HUES64 (cell line): ENCODE data around the gene SHC4.

Experiments
- H3K27ac ChIP-seq: 2 replicates; pipeline ENCODE4 v1.7.0; 2013; ENCODE audit warnings: low read depth, low read length, inconsistent platforms
- H3K27me3 ChIP-seq: 2 replicates; pipeline ENCODE4 v1.6.1; 2013; ENCODE audit warnings: mild to moderate bottlenecking, low read length; ENCODE audit not compliant: insufficient read depth
- H3K36me3 ChIP-seq: 2 replicates; pipeline ENCODE4 v1.6.1; 2013; ENCODE audit warnings: mild to moderate bottlenecking, low read length; ENCODE audit not compliant: insufficient read depth
- H3K4me1 ChIP-seq: 2 replicates; pipeline ENCODE4 v1.6.1; 2013; ENCODE audit warnings: mild to moderate bottlenecking, low read length, moderate library complexity; ENCODE audit not compliant: insufficient read depth
- H3K4me3 ChIP-seq: 2 replicates; pipeline ENCODE4 v1.5.1; 2013; ENCODE audit warnings: mild to moderate bottlenecking, low read length, moderate library complexity
- H3K9ac ChIP-seq: 2 replicates; pipeline ENCODE4 v1.6.1; 2013; ENCODE audit warnings: mild to moderate bottlenecking, low read depth, low read length
- H3K9me3 ChIP-seq: 2 replicates; pipeline ENCODE4 v1.6.1; 2013; ENCODE audit warnings: low read depth, low read length; ENCODE audit not compliant: insufficient read depth
- WGBS: fragments of 150-250, 120-280 bp; methylation state at CpG from one replicate; pipeline ENCODE4 v1.1.7; 2013; ENCODE audit warnings: missing lambda C conversion rate; 5-methylcytosine and 5-hydroxymethylcytosine counted together

SHC4 gene

DNA sequence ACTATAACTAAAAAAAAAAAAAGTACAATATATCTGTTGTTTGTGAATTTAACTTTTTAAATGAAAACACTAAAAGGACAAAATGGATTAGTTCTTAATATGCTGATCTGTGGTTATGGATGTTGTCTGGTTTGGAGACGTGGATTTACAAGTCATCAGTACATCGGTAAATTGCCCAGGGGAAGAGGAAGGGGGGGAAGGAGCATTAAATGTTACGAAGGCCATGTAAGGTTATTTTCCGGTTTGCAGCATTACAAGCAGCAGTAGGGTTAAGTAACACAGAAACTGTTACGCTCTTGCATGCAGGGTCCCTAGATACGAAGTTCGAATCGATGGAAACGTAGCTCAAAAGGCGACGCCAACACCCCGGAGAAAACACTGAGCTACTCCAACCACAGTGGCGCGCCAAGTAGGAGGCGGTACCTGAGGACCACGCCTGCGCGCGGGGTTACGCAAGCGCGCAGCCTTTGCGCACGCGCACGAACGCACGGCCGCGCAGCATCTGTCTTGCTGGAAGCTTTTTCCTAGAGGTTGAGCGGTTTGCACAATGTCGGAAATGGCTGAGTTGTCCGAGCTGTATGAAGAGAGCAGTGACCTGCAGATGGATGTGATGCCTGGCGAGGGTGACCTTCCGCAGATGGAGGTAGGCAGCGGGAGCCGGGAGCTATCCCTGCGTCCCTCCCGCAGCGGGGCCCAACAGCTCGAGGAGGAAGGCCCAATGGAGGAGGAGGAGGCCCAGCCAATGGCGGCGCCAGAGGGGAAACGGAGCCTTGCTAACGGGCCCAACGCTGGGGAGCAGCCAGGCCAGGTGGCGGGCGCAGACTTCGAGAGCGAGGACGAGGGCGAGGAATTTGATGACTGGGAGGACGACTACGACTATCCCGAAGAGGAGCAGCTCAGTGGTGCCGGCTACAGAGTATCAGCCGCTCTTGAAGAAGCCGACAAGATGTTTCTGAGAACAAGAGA lies 85.8 kb downstream of the SHC4 start, which contains the start of gene EID1:
TSS of gene EID1 (plus strand) at position 505 of the 966 bp plus-strand sequence. CDS start at position 548, 43 bp downstream.
- Histone ChIP-seq H3K9me3 (no peaks in the 10 kb centered on the region), H3K27ac (peak within 1 kb of the TSS; percentile 80), H3K4me1 (peaks cover 17% of the 10 kb centered on the region), H3K27me3 (no peaks in the 10 kb centered on the region), H3K36me3 (peaks cover 4% of the 10 kb centered on the region; the same call in 1 of the 2 replicates), H3K9ac (peak within 1 kb of the TSS; percentile 84), H3K4me3 (peak within 1 kb of the TSS; percentile 85)
- WGBS = under 1% methylated on average over 58 of the region's 58 CpGs

- 90% methylated on average over 3 of the region's 3 CpGs for WGBS
- H3K27ac ChIP-seq = no peak overlapping the region
- H3K4me3 ChIP-seq = no peak overlapping the region
- no peaks in the 10 kb centered on the region for H3K9me3 ChIP-seq
- no peak overlapping the region for H3K9ac ChIP-seq
- H3K27me3 ChIP-seq = peaks cover 7% of the 10 kb centered on the region; the same call in 1 of the 2 replicates
- peaks cover 4% of the 10 kb centered on the region; the same call in 1 of the 2 replicates for H3K36me3 ChIP-seq
- H3K4me1 ChIP-seq = peaks cover 17% of the 10 kb centered on the region
Measured at GRCh38 chr15:48876057-48876456, 87.7 kb downstream of the SHC4 start.

DNA sequence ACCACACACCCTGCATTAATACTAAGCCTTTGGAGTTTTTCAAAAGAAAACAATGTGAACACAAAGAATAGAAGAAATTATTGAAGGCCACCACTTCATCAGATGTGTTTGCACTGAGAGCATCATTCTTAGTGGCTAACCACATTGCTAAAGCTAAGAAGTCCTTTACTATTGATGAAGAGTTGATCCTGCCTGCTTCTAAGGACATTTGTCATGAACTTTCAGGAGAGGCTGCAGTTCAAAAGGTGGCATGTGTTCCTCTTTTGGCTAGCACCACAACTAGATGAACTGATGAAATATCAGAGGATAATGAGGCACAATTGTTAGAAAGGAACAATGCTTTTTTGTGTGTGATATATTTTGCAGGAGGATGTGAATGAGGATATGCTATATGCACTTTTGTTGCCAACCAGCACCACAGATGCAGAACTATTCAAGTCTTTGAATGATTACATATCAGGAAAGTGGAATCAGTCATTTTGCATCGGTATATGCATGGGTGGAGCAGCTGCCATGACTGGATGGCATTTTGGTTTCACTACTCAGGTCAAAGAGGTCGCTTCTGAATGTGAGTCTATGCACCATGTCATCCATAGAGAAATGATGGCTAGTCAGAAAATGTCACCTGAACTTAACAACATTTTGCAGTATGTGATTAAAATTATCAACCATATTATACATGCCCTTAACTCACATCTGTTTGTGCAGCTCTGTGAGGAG lies 88.3 kb downstream of the SHC4 start:
- H3K27ac ChIP-seq = no peak overlapping the region
- H3K36me3 ChIP-seq = peaks cover 4% of the 10 kb centered on the region; the same call in 1 of the 2 replicates
- peaks cover 16% of the 10 kb centered on the region for H3K4me1 ChIP-seq
- peaks cover 7% of the 10 kb centered on the region; the same call in 1 of the 2 replicates for H3K27me3 ChIP-seq
- no peaks in the 10 kb centered on the region for H3K9me3 ChIP-seq
- H3K4me3 ChIP-seq = no peak overlapping the region
- no peak overlapping the region for H3K9ac ChIP-seq
- 83% methylated on average over 2 of the region's 2 CpGs for WGBS

GRCh38 chr15:48872632-48873031 lies 91.1 kb downstream of the SHC4 start:
- Histone ChIP-seq H3K27me3 (peaks cover 7% of the 10 kb centered on the region; the same call in 1 of the 2 replicates), H3K4me1 (no peaks in the 10 kb centered on the region), H3K4me3 (no peak overlapping the region), H3K27ac (no peak overlapping the region), H3K9me3 (no peaks in the 10 kb centered on the region), H3K9ac (no peak overlapping the region), H3K36me3 (no peaks in the 10 kb centered on the region)
- 93% methylated on average over 2 of the region's 2 CpGs for WGBS

- Histone ChIP-seq H3K4me3 (no peak overlapping the region), H3K9me3 (no peaks in the 10 kb centered on the region), H3K9ac (no peak overlapping the region), H3K27me3 (peaks cover 7% of the 10 kb centered on the region; the same call in 1 of the 2 replicates), H3K27ac (no peak overlapping the region), H3K4me1 (no peaks in the 10 kb centered on the region), H3K36me3 (no peaks in the 10 kb centered on the region)
Measured at GRCh38 chr15:48871542-48871941, 92.2 kb downstream of the SHC4 start.

DNA sequence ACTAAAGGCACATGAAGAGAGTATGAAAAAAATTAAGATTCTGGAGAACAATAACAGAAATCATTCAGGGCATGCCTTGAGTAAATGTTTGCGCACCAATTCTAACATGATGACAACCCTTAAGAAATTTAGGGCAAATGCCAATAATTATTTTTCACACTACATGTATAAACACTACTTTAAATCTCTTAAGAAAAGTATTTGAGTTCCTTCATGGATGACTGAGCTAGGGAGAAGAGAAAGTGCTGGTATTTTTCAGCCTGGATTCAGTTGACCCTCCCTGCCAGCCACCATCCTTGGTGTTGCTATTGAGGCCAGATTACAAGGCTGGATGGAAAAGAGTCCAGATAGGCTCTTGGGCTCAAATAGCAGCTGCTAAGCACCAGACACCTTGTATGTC lies 93.8 kb downstream of the SHC4 start:
- peaks cover 10% of the 10 kb centered on the region; the same call in 1 of the 2 replicates for H3K4me1 ChIP-seq
- no peak overlapping the region for H3K9ac ChIP-seq

DNA sequence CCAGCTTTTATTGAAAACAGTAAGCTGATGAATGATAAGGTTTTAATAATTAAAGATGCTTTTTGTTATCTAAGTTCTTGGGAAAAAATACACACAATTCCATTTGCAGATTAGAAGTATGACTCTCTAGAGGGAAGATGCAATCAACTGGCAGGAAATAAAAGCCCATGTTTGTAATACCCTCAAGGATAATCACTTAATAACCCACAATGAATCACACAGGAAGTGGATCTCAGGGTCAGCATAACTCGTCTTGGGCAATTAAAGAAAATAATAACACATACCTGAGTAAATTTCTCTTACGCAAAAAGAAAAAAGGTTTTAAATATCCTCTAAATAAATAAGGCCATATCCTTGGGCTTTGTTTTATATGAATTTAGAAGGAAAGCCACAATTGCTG lies 95.2 kb downstream of the SHC4 start:
- Histone ChIP-seq H3K4me3 (no peak overlapping the region), H3K36me3 (no peaks in the 10 kb centered on the region), H3K9me3 (no peaks in the 10 kb centered on the region), H3K27ac (no peak overlapping the region), H3K27me3 (peaks cover 7% of the 10 kb centered on the region; the same call in 1 of the 2 replicates), H3K9ac (no peak overlapping the region), H3K4me1 (peaks cover 10% of the 10 kb centered on the region; the same call in 1 of the 2 replicates)
- 67% methylated on average over 1 of the region's 2 CpGs for WGBS

More for the DNA sequence above, 93.8 kb downstream of the SHC4 start:
- no peak overlapping the region for H3K4me3 ChIP-seq
- H3K36me3 ChIP-seq = no peaks in the 10 kb centered on the region
- H3K27ac ChIP-seq = no peak overlapping the region
- WGBS = 100% methylated on average over 1 of the region's 1 CpG
- no peaks in the 10 kb centered on the region for H3K9me3 ChIP-seq
- H3K27me3 ChIP-seq = peaks cover 7% of the 10 kb centered on the region; the same call in 1 of the 2 replicates

DNA sequence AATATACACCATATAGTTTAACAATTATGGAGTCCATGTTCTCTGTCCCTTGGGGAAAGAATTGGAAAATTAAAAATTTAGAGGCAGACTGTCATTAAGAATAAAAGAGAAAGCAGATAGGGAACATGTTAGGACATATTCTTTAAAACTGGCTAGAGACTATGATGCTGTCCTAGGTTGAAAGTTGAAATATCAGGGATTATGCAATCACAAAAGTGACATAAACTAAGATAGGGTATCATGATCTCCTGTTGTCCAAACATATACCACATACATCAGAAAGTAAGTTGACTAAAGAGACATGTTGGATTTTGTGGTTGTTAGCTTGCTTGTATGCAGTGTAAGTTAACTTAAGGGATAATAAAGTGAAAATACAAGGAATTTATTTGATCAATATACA lies 95.7 kb downstream of the SHC4 start:
- Histone ChIP-seq H3K36me3 (no peaks in the 10 kb centered on the region), H3K4me1 (peaks cover 10% of the 10 kb centered on the region; the same call in 1 of the 2 replicates), H3K9ac (no peak overlapping the region), H3K9me3 (no peaks in the 10 kb centered on the region), H3K27ac (no peak overlapping the region), H3K27me3 (peaks cover 7% of the 10 kb centered on the region; the same call in 1 of the 2 replicates), H3K4me3 (no peak overlapping the region)

DNA sequence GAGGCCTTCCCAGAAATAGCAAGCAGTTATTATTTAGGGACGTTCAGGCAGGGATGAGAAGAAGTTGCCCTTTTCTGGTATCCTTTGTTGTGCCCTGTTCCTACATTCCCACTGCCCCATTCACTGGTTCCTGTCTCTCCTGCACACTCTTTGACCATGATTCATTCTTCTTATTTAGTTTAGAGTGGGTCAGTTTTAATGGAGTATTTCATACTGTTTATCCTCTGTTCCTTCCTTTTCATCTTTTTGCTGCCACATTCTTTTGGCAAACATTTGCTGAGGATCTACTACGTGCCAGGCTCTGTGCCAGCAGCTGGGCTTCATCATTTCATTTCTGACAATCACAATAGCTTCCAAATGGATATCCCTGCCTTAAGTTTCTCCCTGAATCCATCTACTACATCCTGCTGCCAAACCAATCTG lies 97.6 kb downstream of the SHC4 start:
- no peak overlapping the region for H3K4me3 ChIP-seq
- H3K27me3 ChIP-seq = peaks cover under 1% of the 10 kb centered on the region; the same call in 1 of the 2 replicates
- no peak overlapping the region for H3K27ac ChIP-seq
- WGBS = 68% methylated on average over 2 of the region's 2 CpGs
- no peaks in the 10 kb centered on the region for H3K36me3 ChIP-seq
- H3K9me3 ChIP-seq = no peaks in the 10 kb centered on the region
- H3K4me1 ChIP-seq = peaks cover 15% of the 10 kb centered on the region; the same call in 1 of the 2 replicates
- no peak overlapping the region for H3K9ac ChIP-seq

GRCh38 chr15:48865370-48866079 lies 98.2 kb downstream of the SHC4 start:
- Histone ChIP-seq H3K27ac (no peak overlapping the region), H3K9ac (no peak overlapping the region), H3K36me3 (no peaks in the 10 kb centered on the region), H3K27me3 (no peaks in the 10 kb centered on the region), H3K9me3 (no peaks in the 10 kb centered on the region), H3K4me3 (no peak overlapping the region), H3K4me1 (peaks cover 15% of the 10 kb centered on the region; the same call in 1 of the 2 replicates)
- WGBS = 55% methylated on average over 2 of the region's 3 CpGs
